Cardiac muscle cell (in vitro differentiated cells and primary cell): ENCODE measurements around the gene HSD3B1. TPM values are rescaled to one million over a fixed set of nuclear protein-coding genes. Genes with fewer than 3 reads are reported as not detected.
A peak's percentile ranks its signal among the peaks of the same experiment; 100 is the strongest.

ENCODE experiments used
- DNase-seq, 2 donors: peaks; one replicate each; pipeline versions ENCODE4 v3.0.0 to v3.0.0-alpha.2; 2010 to 2017; ENCODE audit warnings: low read depth in 1 of 2, low spot score in 1 of 2
- H3K27ac ChIP-seq: fragments of 200-600 bp; sonication (generic); 2 replicates; pipeline ENCODE4 v1.5.1; 2016
- H3K27me3 ChIP-seq: fragments of 200-600 bp; sonication (generic); 2 replicates; pipeline ENCODE4 v1.6.0; 2016; ENCODE audit warnings: control low read depth
- H3K36me3 ChIP-seq: fragments of 200-600 bp; sonication (generic); 2 replicates; pipeline ENCODE4 v1.5.1; 2016; ENCODE audit warnings: control low read depth
- H3K4me1 ChIP-seq: fragments of 200-600 bp; sonication (generic); 2 replicates; pipeline ENCODE4 v1.8.1; 2017; ENCODE audit warnings: low read depth, mild to moderate bottlenecking, mixed run types
- H3K4me3 ChIP-seq: fragments of 200-600 bp; sonication (generic); 2 replicates; pipeline ENCODE4 v1.5.1; 2016; ENCODE audit warnings: mild to moderate bottlenecking
- H3K9me3 ChIP-seq: fragments of 200-600 bp; sonication (generic); 2 replicates; pipeline ENCODE4 v1.5.1; 2017; ENCODE audit warnings: low read depth, mild to moderate bottlenecking, control low read depth
- CTCF ChIP-seq: IDR thresholded peaks from 2 replicates; pipeline ENCODE4 v1.5.1; 2012; ENCODE audit warnings: low read depth, mild to moderate bottlenecking, low read length
- polyA plus RNA-seq: library from polyadenylated mRNA; unstranded; fragments of >200 nt; fragmentation: Nextera tagmentation; extraction: Ambion mirVana; gene quantifications from 2 replicates; pipeline ENCODE4 v1.2.1, GENCODE V29; 2016
- total RNA-seq: library from RNA; depleted of rRNA; stranded (reverse); fragments of >200 nt; gene quantifications from 2 replicates; pipeline ENCODE4 v1.2.3, GENCODE V29; 2016

Gene HSD3B1
- total and polyA plus RNA-seq, 2 experiments from 2014 or later = 0.07 to 0.27 TPM

GRCh38 chr1:119537966-119538365, 31.0 kb downstream of the HSD3B1 start:
- H3K27ac ChIP-seq = no peak overlapping the region
- DNase-seq = no peak

GRCh38 chr1:119539636-119540035, 32.6 kb downstream of the HSD3B1 start:
- Histone ChIP-seq H3K4me1 (no peaks in the 10 kb centered on the region), H3K9me3 (no peaks in the 10 kb centered on the region), H3K27ac (no peak overlapping the region), H3K36me3 (no peaks in the 10 kb centered on the region), H3K4me3 (no peak overlapping the region), H3K27me3 (no peaks in the 10 kb centered on the region)
- DNase-seq = no peak
- no peak for TF ChIP-seq CTCF

More at GRCh38 chr1:119537966-119538365, 31.0 kb downstream of the HSD3B1 start:
- H3K4me1 ChIP-seq = no peaks in the 10 kb centered on the region
- no peaks in the 10 kb centered on the region for H3K27me3 ChIP-seq
- H3K9me3 ChIP-seq = no peaks in the 10 kb centered on the region
- TF ChIP-seq CTCF = no peak
- H3K36me3 ChIP-seq = no peaks in the 10 kb centered on the region
- H3K4me3 ChIP-seq = no peak overlapping the region

GRCh38 chr1:119541389-119541788, 34.4 kb downstream of the HSD3B1 start:
- no peak overlapping the region for H3K27ac ChIP-seq
- TF ChIP-seq CTCF = no peak
- H3K4me1 ChIP-seq = no peaks in the 10 kb centered on the region
- no peaks in the 10 kb centered on the region for H3K9me3 ChIP-seq
- no peak for DNase-seq
- H3K4me3 ChIP-seq = no peak overlapping the region
- H3K27me3 ChIP-seq = no peaks in the 10 kb centered on the region
- no peaks in the 10 kb centered on the region for H3K36me3 ChIP-seq

- no peaks in the 10 kb centered on the region for H3K9me3 ChIP-seq
- no peak for TF ChIP-seq CTCF
- no peaks in the 10 kb centered on the region for H3K4me1 ChIP-seq
- no peak overlapping the region for H3K4me3 ChIP-seq
- peak in 1 of 2 donors; percentile 40 for DNase-seq
- no peaks in the 10 kb centered on the region for H3K36me3 ChIP-seq
- no peaks in the 10 kb centered on the region for H3K27me3 ChIP-seq
- H3K27ac ChIP-seq = no peak overlapping the region
Measured at GRCh38 chr1:119542492-119542946, 35.5 kb downstream of the HSD3B1 start.

- peak; percentile 45 for TF ChIP-seq CTCF
- no peak overlapping the region for H3K27ac ChIP-seq
- H3K36me3 ChIP-seq = no peaks in the 10 kb centered on the region
- no peaks in the 10 kb centered on the region for H3K4me1 ChIP-seq
- H3K4me3 ChIP-seq = no peak overlapping the region
- H3K9me3 ChIP-seq = no peaks in the 10 kb centered on the region
- no peaks in the 10 kb centered on the region for H3K27me3 ChIP-seq
- DNase-seq = peak; percentile 16 to 28
Measured at GRCh38 chr1:119544165-119544762, 37.3 kb downstream of the HSD3B1 start.
